ENCODE data around the gene ABHD10. TPM values are rescaled to one million over a fixed set of nuclear protein-coding genes. Genes with fewer than 3 reads are reported as not detected.

The ABHD10 gene
- total and polyA plus RNA-seq, 10 of the 15 experiments (the other 5 are each of a cell fraction or from before 2014, with no cell fraction given) = 12.3 to 51.0 (median 28.9) TPM

DNA sequence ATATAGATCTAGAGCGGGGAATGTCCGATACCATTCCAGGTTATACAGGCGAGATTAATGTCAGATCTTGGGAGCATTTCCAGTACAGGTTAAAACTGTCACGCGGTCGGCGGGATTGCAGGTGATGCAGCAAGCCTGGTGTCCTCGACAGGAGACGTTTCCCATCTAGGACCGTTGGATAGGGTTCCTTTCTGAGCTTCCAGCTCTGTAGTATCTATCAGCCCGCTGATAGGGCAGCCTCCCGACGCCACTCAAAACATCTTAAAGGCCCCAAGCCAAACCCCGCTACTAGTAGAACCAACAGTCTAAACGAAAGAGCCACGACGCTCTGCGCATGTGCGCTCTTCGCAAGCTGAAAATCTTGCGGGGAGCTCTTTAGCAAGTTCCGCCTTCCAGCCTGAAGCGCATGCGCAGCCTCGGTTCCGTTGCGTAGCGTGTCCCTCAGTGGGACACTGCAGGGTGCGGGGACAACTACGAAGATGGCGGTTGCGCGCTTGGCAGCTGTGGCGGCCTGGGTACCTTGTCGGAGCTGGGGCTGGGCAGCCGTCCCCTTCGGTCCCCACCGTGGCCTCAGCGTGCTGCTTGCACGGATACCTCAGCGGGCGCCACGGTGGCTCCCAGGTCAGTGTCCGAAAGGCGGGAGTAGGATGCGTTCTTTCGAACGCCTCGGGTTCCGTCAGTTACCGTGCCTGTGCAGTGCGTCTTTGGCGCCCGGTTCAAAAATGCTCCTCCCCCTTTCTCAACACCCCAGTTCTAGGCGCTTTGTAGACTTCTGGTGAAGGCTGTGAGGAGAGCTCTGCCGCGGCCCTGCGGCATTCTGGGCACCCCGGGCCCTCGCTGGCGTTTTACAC is at the start of gene ABHD10 (continued):
- TF ChIP-seq, protein P1, sequence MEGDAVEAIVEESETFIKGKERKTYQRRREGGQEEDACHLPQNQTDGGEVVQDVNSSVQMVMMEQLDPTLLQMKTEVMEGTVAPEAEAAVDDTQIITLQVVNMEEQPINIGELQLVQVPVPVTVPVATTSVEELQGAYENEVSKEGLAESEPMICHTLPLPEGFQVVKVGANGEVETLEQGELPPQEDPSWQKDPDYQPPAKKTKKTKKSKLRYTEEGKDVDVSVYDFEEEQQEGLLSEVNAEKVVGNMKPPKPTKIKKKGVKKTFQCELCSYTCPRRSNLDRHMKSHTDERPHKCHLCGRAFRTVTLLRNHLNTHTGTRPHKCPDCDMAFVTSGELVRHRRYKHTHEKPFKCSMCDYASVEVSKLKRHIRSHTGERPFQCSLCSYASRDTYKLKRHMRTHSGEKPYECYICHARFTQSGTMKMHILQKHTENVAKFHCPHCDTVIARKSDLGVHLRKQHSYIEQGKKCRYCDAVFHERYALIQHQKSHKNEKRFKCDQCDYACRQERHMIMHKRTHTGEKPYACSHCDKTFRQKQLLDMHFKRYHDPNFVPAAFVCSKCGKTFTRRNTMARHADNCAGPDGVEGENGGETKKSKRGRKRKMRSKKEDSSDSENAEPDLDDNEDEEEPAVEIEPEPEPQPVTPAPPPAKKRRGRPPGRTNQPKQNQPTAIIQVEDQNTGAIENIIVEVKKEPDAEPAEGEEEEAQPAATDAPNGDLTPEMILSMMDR (IDR thresholded peaks at IDR 0.05 in 2 of 3, conservative IDR thresholded peaks at IDR 0.05 in 1 of 3; ENCODE audit: control insufficient read depth in 2 of 3, extremely low read depth in 1 of 3, insufficient read depth in 1 of 3, low read depth in 3 of 3, low read length in 3 of 3) = no peak
- peak; percentile 51 for TF ChIP-seq KLF5 (IDR thresholded peaks at IDR 0.05; ENCODE audit: partially characterized antibody)
- TF ChIP-seq CHD2 (IDR thresholded peaks at IDR 0.05; ENCODE audit: borderline replicate concordance, low read depth, low read length) = no peak
- no peak for TF ChIP-seq EP300 (IDR thresholded peaks at IDR 0.05; ENCODE audit: borderline replicate concordance in 1 of 2, control insufficient read depth in 1 of 2, low read depth in 2 of 2, low read length in 2 of 2)
- peak; percentile 91 for TF ChIP-seq POLR2AphosphoS5 (IDR thresholded peaks at IDR 0.05; ENCODE audit: low read length)
- TF ChIP-seq YBX1 (IDR thresholded peaks at IDR 0.05) = no peak
- TF ChIP-seq, protein P2, sequence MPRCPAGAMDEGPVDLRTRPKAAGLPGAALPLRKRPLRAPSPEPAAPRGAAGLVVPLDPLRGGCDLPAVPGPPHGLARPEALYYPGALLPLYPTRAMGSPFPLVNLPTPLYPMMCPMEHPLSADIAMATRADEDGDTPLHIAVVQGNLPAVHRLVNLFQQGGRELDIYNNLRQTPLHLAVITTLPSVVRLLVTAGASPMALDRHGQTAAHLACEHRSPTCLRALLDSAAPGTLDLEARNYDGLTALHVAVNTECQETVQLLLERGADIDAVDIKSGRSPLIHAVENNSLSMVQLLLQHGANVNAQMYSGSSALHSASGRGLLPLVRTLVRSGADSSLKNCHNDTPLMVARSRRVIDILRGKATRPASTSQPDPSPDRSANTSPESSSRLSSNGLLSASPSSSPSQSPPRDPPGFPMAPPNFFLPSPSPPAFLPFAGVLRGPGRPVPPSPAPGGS (IDR thresholded peaks at IDR 0.05; ENCODE audit: borderline replicate concordance, insufficient read depth, low read depth, low read length, poor library complexity, severe bottlenecking) = no peak
- TF ChIP-seq NR2C2 (IDR thresholded peaks at IDR 0.05; ENCODE audit: borderline replicate concordance, control insufficient read depth, insufficient read length, low read depth) = no peak
- TF ChIP-seq MYB (IDR thresholded peaks at IDR 0.05; ENCODE audit: borderline replicate concordance, low read depth, low read length) = no peak
- TF ChIP-seq, protein P3, sequence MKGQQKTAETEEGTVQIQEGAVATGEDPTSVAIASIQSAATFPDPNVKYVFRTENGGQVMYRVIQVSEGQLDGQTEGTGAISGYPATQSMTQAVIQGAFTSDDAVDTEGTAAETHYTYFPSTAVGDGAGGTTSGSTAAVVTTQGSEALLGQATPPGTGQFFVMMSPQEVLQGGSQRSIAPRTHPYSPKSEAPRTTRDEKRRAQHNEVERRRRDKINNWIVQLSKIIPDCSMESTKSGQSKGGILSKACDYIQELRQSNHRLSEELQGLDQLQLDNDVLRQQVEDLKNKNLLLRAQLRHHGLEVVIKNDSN (IDR thresholded peaks at IDR 0.05; ENCODE audit: borderline replicate concordance, extremely low read length, insufficient read depth, low read depth, low read length) = no peak
- no peak for TF ChIP-seq PAX8 (IDR thresholded peaks at IDR 0.05)

Data from GM12878 (cell line).